ENCODE results near the gene ARHGAP10.

DNA sequence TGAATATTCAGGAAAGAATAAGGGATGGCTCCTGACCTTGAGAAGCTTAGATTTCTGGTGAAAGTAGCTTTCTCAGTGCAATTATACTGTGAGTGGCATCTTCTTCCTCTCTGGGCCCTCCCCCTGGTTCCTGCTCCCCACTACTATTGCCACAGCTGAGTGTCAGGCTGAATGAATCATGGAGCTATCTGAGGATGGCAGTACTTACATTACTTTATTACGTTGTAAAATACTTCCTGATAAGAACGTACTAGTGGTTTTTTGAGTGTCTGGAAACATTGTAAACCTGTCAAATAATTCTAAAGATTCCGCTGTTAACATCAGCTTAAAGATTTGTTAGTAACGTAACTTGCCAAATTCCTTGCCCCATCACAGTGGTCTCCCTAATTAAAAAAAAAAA is 36.2 kb downstream of the ARHGAP10 start:
- TF ChIP-seq, protein P1, sequence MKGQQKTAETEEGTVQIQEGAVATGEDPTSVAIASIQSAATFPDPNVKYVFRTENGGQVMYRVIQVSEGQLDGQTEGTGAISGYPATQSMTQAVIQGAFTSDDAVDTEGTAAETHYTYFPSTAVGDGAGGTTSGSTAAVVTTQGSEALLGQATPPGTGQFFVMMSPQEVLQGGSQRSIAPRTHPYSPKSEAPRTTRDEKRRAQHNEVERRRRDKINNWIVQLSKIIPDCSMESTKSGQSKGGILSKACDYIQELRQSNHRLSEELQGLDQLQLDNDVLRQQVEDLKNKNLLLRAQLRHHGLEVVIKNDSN (IDR thresholded peaks at IDR 0.05; ENCODE audit: borderline replicate concordance, extremely low read length, insufficient read depth, low read depth, low read length) = no peak
- no peak for TF ChIP-seq POLR2AphosphoS5 (IDR thresholded peaks at IDR 0.05; ENCODE audit: low read length)
- TF ChIP-seq IRF3 (IDR thresholded peaks at IDR 0.05) = no peak
- TF ChIP-seq PML (IDR thresholded peaks at IDR 0.05; ENCODE audit: low read length) = no peak

Data from GM12878 (cell line).